DMS153 (cell line): ENCODE measurements around the gene RTL10.
"Not testable (repeated sequence)": the region's sequence is repeated elsewhere in the genome, so short reads cannot be mapped to it uniquely, and the experiment has no call there.

Source experiments
- DNase-seq: peaks from one replicate; lab custom pipeline; 2025; lab: John Stamatoyannopoulos, UW

RTL10 gene

GRCh38 chr22:19889951-19890350 is 35.3 kb upstream of the RTL10 start:
- DNase-seq = no peak

DNA sequence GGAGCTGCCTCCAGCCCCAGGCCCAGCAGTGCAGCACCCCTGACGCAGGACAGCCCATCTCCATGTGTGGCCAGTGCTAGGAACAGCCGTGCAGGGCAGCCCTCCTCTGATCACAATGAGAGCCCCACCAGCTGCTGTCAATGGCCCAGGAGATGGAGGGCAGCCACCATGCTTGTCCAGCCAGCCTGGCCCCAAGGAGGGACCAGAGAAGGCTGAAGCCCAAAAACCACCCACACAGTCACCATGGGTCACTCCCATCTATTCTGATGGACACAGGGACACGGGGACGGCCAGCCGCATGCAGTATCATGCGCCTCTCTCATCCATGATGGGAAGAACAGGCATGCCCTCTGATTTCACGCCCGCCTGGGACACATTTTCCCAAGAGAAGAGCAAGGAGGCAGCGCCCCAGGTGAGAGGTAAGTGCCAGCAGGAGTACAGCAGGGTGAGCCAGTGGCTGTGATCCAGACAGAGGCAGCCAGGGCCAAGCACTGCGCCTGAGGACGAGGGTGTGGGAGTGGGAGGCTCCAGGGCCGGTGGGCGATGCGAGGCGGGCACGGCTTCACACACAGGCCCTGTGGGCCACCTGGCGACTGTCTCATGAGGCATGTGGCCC is 33.6 kb upstream of the RTL10 start:
- no peak for DNase-seq

- no peak for DNase-seq
Measured at GRCh38 chr22:19887256-19887985, 32.7 kb upstream of the RTL10 start.

GRCh38 chr22:19886605-19887255 is 32.1 kb upstream of the RTL10 start:
- DNase-seq = no peak

DNA sequence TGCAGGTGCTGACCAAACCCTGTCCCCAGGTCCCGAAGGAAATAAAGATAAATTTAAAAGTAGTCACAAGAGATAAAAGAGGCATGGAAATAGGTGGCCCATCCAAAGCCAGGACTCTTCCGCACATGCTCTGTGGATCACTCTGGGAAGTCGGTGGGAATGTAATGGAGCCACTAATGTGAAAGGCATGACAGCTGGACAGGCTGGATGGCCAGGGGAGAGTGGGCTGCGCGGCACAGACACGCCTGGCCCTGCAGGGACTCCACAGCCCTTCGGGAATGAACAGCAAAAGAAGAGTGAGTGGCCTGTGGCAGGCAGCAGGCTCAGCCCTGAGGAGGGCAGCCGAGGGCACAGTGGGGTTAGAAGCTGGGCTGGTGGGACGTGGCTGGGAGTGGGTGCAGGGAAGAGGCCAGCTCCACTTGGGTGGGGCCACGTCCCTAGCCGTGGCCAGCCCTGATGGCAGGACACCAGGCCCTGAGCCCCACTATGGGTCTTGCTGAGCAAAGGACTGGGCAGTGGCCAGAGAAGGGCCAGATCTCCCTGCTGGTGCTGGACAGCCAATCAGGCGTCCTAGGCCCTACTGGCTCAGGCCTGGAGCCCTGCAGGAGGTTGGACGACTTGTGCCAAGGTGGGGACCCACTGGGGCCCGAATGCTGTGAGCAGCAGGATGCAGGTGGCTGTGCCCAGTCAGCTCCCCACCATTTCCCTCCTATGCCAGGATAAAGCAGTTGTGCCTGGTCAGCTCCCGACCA is 31.3 kb upstream of the RTL10 start:
- DNase-seq = no peak

DNA sequence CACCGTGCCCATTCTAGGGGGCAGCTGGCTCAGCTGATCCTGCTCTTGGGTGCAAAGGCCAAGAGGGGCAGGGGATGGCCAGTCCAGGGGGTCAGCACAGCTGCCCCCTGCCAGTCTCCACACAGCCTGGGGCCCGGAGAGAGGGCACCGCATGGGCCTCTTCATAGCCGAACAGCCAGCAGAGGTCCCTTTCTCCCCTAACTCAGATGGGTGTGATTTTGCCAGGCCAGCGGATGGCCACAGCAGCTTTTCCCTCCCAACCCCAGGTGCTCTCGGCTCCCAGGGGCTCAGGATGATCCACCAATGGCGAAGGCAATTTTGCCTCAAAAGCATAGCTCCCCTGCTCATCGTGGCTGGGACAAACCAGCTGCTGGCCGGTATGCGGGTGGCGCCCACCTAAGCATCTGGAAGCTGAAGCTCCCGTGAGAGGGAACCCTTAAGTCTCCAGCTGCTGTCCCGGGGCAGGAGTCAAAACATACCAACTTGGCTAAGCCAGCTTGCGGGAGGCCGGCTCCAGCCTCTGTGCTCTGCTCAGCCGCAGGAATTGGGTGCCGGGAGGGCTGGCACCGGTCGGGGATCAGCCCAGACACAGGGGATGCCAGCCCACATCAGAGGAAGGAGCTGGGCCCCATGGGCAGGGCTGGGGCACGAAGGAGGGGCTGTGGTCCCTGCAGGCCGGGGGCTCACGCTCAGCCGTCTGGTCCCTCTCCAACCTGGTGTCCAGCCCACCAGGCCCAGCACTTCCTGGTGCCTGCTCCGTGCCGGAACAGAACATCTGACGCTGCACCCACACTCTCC is 30.5 kb upstream of the RTL10 start:
- DNase-seq = no peak

GRCh38 chr22:19884161-19884953 is 29.7 kb upstream of the RTL10 start:
- no peak for DNase-seq

GRCh38 chr22:19883446-19883845 is 28.8 kb upstream of the RTL10 start:
- DNase-seq = not testable (repeated sequence)

DNA sequence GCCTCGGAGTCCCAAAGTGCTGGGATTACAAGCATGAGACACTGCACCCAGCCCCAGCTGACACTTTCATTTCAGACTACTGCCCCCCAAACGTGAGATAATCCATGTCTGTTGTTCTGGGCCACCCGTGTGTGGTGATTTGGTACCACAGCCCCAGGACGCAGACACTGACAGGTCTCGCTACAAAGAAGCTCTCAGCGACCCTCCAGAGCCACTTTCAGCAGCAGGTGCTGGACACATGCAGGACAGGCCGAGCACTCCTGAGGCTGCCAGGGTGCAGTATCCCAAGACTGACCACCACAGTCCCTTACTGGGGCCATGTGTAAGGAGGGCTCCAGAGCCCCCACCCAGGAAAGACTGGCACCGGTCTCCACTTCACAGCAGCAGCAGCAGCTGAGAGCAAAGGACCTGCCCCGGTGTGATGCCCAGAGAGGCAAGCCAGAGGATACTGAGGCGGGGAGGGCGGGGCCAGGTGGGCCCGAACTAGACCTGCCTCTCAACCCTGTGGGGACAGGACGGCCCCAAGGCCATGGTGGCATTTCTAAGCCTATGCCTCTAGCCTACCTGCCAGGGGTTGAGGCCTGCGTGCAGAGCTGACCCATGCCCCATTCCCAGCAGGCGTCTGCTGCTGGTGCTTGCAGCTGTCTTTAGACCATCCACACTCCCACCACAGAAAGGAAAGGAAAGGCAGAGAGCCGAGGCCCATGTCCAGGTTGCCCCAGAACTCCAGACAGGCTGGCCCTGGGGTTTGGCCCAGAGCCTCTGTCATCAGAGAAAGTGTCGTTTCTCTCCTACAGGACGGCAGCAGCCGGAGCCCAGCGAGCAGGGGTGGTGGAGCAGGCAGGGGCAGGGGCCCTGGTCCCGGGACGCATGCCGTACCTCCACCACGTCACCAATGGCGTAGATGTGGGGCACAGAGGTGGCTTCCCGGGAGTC is 28.0 kb upstream of the RTL10 start:
- no peak for DNase-seq

GRCh38 chr22:19880786-19881569 is 26.3 kb upstream of the RTL10 start:
- no peak for DNase-seq

GRCh38 chr22:19879992-19880785 is 25.5 kb upstream of the RTL10 start:
- DNase-seq = no peak

DNA sequence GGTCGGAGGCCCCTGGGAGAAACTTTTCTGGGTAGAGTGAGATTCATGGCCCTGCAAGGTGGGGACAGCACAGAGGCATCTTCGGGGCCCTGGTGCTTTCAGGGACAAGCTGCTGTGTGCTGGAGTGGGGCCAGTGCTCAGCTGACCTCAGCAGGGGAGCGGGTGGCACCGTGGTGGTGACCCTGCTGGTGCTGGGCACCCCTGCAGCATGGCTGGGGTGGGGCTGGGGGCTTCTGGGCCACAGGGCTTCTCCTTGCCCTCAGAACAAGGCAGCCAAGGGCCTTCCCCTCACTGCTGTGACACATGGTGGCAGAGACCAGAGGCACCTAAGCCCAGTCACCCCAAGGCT is 24.9 kb upstream of the RTL10 start:
- DNase-seq = no peak

- no peak for DNase-seq
Measured at GRCh38 chr22:19879246-19879570, 24.5 kb upstream of the RTL10 start.

GRCh38 chr22:19878461-19879245 is 24.0 kb upstream of the RTL10 start:
- DNase-seq = no peak

DNA sequence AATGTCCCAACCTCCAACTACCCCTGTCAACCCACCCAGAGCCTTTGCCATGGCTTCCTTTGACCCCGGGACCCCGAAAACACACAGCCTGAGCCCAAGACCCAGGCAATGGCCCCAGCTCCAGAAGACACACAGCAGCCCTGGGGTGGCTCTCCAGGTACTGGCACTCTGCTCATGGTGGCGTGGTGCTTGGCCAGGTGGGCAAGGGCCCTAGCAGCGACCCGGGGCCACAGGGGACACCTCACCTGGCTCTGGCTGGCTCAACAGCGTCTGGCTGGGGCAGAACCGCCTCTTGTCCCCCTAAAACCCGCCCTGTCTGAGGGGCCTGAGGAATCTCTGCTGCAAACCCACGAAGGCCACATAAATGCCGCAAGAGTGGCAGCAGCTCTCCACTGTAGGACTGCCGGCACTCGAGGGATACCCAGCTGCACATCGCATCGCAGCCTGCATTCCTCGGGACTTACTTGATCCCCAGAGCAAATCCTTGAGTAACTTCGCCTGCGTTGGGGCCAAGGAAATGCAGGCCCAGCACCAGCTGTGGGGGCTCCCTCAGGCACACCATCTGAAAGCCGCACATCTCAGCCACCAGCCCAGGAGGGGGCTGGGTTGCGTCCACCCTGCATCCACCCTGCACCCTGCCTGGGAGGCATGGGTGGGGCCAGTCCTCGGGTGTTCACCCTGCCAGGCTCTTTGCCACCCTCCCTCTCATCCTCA is 23.1 kb upstream of the RTL10 start:
- no peak for DNase-seq

- DNase-seq = no peak
Measured at GRCh38 chr22:19876941-19877625, 22.4 kb upstream of the RTL10 start.
